DOHH2 (cell line): ENCODE data around the gene DNAH5.
"Not testable (repeated sequence)": the region's sequence is repeated elsewhere in the genome, so short reads cannot be mapped to it uniquely, and the experiment has no call there.

Source experiments
- H3F3A ChIP-seq: fragments of 200-600 bp; sonication (generic), shearing (Covaris generic); 2 replicates; pipeline ENCODE4 v1.6.0; 2016; ENCODE audit warnings: antibody characterized with exemption, mild to moderate bottlenecking; ENCODE audit not compliant: control insufficient read depth, insufficient read depth
- H3K27ac ChIP-seq: fragments of 200-600 bp; sonication (generic); 2 replicates; pipeline ENCODE4 v1.5.1; 2014; ENCODE audit warnings: low read depth, mild to moderate bottlenecking, low read length, moderate library complexity
- H3K27me3 ChIP-seq: fragments of 200-600 bp; sonication (generic); 2 replicates; pipeline ENCODE4 v1.6.1; 2014; ENCODE audit warnings: mild to moderate bottlenecking, low read length, mixed read lengths; ENCODE audit not compliant: control insufficient read depth
- H3K36me3 ChIP-seq: fragments of 200-600 bp; sonication (generic); 2 replicates; pipeline ENCODE4 v1.6.1; 2014; ENCODE audit warnings: mild to moderate bottlenecking, low read length, moderate library complexity, mixed read lengths; ENCODE audit not compliant: control insufficient read depth
- H3K4me1 ChIP-seq: fragments of 200-600 bp; sonication (generic); 2 replicates; pipeline ENCODE4 v1.6.1; 2014; ENCODE audit warnings: mild to moderate bottlenecking, low read length, mixed read lengths; ENCODE audit not compliant: control insufficient read depth
- H3K4me2 ChIP-seq: fragments of 200-600 bp; sonication (generic); 2 replicates; pipeline ENCODE4 v1.6.0; 2014; ENCODE audit warnings: mild to moderate bottlenecking, low read length, moderate library complexity
- H3K4me3 ChIP-seq: fragments of 200-600 bp; sonication (generic); 2 replicates; pipeline ENCODE4 v1.5.1; 2014; ENCODE audit warnings: mild to moderate bottlenecking, low read length, mixed read lengths
- H3K79me2 ChIP-seq: fragments of 200-600 bp; sonication (generic); 2 replicates; pipeline ENCODE4 v1.6.1; 2014; ENCODE audit warnings: mild to moderate bottlenecking, low read length, mixed read lengths; ENCODE audit not compliant: control insufficient read depth
- H3K9me2 ChIP-seq: fragments of 200-600 bp; sonication (generic); replicated peaks from 2 replicates; pipeline ENCODE4 v1.6.1; 2014; ENCODE audit warnings: mild to moderate bottlenecking, low read length, mixed read lengths; ENCODE audit not compliant: control insufficient read depth
- H3K9me3 ChIP-seq: fragments of 200-600 bp; sonication (generic); 2 replicates; pipeline ENCODE4 v1.6.1; 2014; ENCODE audit warnings: antibody characterized with exemption, low read length, mixed read lengths; ENCODE audit not compliant: control insufficient read depth, insufficient read depth
- H4K20me1 ChIP-seq: fragments of 200-600 bp; sonication (generic); 2 replicates; pipeline ENCODE4 v1.6.0; 2014; ENCODE audit warnings: low read depth, mild to moderate bottlenecking, antibody characterized with exemption, low read length, moderate library complexity; ENCODE audit not compliant: control insufficient read depth, insufficient read depth
- CTCF ChIP-seq: fragments of 200-600 bp; sonication (generic); IDR thresholded peaks from one replicate; pipeline ENCODE4 v1.5.1; 2014; ENCODE audit warnings: antibody characterized with exemption, mild to moderate bottlenecking, low read depth, low read length; ENCODE audit not compliant: poor library complexity, severe bottlenecking
- EZH2phosphoT487 ChIP-seq: fragments of 200-600 bp; sonication (generic); IDR thresholded peaks from 2 replicates; pipeline ENCODE4 v1.6.1; 2017; ENCODE audit warnings: borderline replicate concordance, mild to moderate bottlenecking, antibody characterized with exemption, low read length, moderate library complexity, mixed read lengths

Gene DNAH5

GRCh38 chr5:13816126-13816525, 128.4 kb downstream of the DNAH5 start:
- H3K36me3 ChIP-seq: no peaks in the 10 kb centered on the region
- H3K4me2 ChIP-seq: no peak overlapping the region
- no peaks in the 10 kb centered on the region for H3K79me2 ChIP-seq
- H3K9me2 ChIP-seq: no peaks in the 10 kb centered on the region
- no peak overlapping the region for H3K27ac ChIP-seq
- H3K27me3 ChIP-seq: no peaks in the 10 kb centered on the region
- H3K4me3 ChIP-seq: no peak overlapping the region
- H3K9me3 ChIP-seq: no peaks in the 10 kb centered on the region
- no peaks in the 10 kb centered on the region for H3K4me1 ChIP-seq
- TF ChIP-seq EZH2phosphoT487: no peak
- TF ChIP-seq CTCF: no peak
- H4K20me1 ChIP-seq: no peaks in the 10 kb centered on the region
- H3F3A ChIP-seq: no peaks in the 10 kb centered on the region

- no peaks in the 10 kb centered on the region for H3K36me3 ChIP-seq
- H3K27me3 ChIP-seq: no peaks in the 10 kb centered on the region
- no peaks in the 10 kb centered on the region for H3F3A ChIP-seq
- no peaks in the 10 kb centered on the region for H3K4me1 ChIP-seq
- H3K4me3 ChIP-seq: no peak overlapping the region
- no peak overlapping the region for H3K27ac ChIP-seq
- H3K79me2 ChIP-seq: no peaks in the 10 kb centered on the region
- no peaks in the 10 kb centered on the region for H3K9me3 ChIP-seq
- no peaks in the 10 kb centered on the region for H4K20me1 ChIP-seq
- H3K4me2 ChIP-seq: no peak overlapping the region
- H3K9me2 ChIP-seq: no peaks in the 10 kb centered on the region
- TF ChIP-seq EZH2phosphoT487: no peak
- no peak for TF ChIP-seq CTCF
Measured at GRCh38 chr5:13814301-13814700, 130.2 kb downstream of the DNAH5 start.

DNA sequence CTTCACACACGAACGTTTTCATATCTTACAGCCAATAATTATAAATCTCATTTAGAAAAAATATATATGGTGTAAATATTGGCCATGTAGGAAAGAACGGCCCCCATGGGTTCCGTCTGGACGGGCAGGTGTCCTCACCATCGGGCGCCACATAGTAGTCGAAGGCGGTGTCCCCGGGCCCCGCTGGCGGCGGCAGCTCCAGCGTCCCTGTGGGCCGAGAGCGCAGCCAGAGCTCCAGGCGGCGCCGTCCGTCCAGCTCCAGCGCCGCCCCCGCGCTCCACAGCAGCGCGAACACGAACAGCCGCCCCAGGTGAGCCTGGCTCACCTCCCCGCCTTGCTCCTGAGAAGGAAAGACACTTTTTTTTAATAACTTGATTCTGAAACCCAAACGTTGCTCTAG, 134.6 kb downstream of the DNAH5 start:
- Histone ChIP-seq H3K9me3 (no peaks in the 10 kb centered on the region), H3K9me2 (no peaks in the 10 kb centered on the region), H3K4me2 (no peak overlapping the region), H3F3A (no peaks in the 10 kb centered on the region), H4K20me1 (no peaks in the 10 kb centered on the region), H3K4me3 (no peak overlapping the region), H3K36me3 (no peaks in the 10 kb centered on the region), H3K27ac (no peak overlapping the region), H3K27me3 (no peaks in the 10 kb centered on the region), H3K4me1 (no peaks in the 10 kb centered on the region), H3K79me2 (no peaks in the 10 kb centered on the region)
- TF ChIP-seq EZH2phosphoT487 (no peak), CTCF (no peak)

DNA sequence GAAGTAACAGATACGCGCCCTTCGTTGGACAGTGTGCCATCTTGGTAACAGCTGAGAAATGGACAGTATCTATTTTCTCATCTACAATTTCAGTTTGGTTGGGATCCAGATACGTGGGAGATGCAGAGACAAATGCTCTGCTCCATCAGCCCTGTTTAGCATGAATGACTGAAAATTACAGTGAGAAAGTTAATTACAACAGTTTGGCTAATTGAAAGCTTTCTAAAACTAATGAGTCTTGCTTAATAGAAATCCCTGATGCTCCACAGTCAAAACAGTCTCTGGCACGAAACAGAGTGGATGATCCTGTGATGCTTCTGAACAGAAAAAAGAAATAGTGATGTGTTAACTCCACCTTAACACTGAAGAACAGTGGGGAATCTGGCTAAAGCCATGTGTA, 140.2 kb downstream of the DNAH5 start:
- Histone ChIP-seq H3F3A (no peaks in the 10 kb centered on the region), H3K36me3 (no peaks in the 10 kb centered on the region), H3K4me3 (no peak overlapping the region), H3K79me2 (no peaks in the 10 kb centered on the region), H3K9me3 (no peaks in the 10 kb centered on the region), H4K20me1 (no peaks in the 10 kb centered on the region), H3K9me2 (no peaks in the 10 kb centered on the region), H3K4me2 (no peak overlapping the region), H3K27me3 (no peaks in the 10 kb centered on the region), H3K4me1 (no peaks in the 10 kb centered on the region), H3K27ac (no peak overlapping the region)
- no peak for TF ChIP-seq EZH2phosphoT487
- no peak for TF ChIP-seq CTCF

DNA sequence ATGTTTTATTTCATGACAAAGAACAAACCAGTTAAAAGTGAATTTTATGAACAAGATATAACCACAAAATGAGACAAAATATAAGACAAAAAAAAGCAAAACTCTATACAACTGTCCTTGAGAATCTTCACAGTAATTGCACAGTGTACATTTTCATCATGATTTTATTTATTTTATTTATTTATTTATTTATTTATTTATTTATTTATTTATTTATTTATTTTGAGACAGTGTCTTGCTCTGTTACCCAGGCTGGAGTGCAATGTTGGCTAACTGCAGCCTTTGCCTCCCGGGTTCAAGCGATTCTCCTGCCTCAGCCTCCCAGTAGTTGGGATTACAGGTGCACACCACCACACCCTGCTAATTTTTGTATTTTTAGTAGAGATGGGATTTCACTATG, 145.9 kb downstream of the DNAH5 start:
- not testable (repeated sequence) for H3K36me3 ChIP-seq, H3F3A ChIP-seq, H3K4me1 ChIP-seq, H3K4me2 ChIP-seq, H4K20me1 ChIP-seq, H3K4me3 ChIP-seq, H3K9me3 ChIP-seq, H3K27me3 ChIP-seq, H3K79me2 ChIP-seq, H3K9me2 ChIP-seq, H3K27ac ChIP-seq
